ENCODE measurements around the gene RPH3AL.

RPH3AL gene

DNA sequence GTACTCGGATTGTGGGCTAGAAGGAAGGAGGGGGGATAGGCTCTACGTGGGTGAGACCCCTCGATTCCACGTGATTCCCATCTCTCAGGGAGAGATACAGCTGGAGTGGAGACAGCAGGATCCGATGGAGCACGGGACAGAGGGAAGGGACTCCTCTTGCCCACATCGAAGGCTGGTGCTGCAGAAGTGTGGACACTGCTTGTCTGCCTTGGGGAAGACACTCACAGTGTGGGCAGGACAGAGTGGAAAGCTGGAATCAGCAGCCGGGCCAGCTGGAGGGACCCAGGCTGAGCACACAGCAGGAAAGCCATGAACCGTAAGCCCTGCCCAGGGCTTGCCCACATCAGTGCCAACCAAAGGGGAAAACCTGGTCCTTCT, 42.1 kb upstream of the RPH3AL start:
- H3K9me3 ChIP-seq (ENCODE audit: severe bottlenecking): no peaks in the 10 kb centered on the region
- no peak overlapping the region for H3K27ac ChIP-seq
- no peak for TF ChIP-seq CTCF (IDR thresholded peaks at IDR 0.05; ENCODE audit: low read depth, low read length)
- no peaks in the 10 kb centered on the region for H3K27me3 ChIP-seq (ENCODE audit: insufficient read depth, low read depth, severe bottlenecking)
- DNase-seq: no peak
- no peaks in the 10 kb centered on the region for H3K36me3 ChIP-seq
- H3K4me3 ChIP-seq (ENCODE audit: low read depth, low read length): no peak overlapping the region

GRCh38 chr17:393806-394717, 41.5 kb upstream of the RPH3AL start:
- DNase-seq: no peak
- no peak for TF ChIP-seq CTCF (IDR thresholded peaks at IDR 0.05; ENCODE audit: low read depth, low read length)
- no peak overlapping the region for H3K27ac ChIP-seq
- no peaks in the 10 kb centered on the region for H3K9me3 ChIP-seq (ENCODE audit: severe bottlenecking)
- H3K4me3 ChIP-seq (ENCODE audit: low read depth, low read length): no peak overlapping the region
- H3K36me3 ChIP-seq: no peaks in the 10 kb centered on the region
- H3K27me3 ChIP-seq (ENCODE audit: insufficient read depth, low read depth, severe bottlenecking): no peaks in the 10 kb centered on the region

- DNase-seq: no peak
- H3K27ac ChIP-seq: no peak overlapping the region
- H3K27me3 ChIP-seq (ENCODE audit: insufficient read depth, low read depth, severe bottlenecking): no peaks in the 10 kb centered on the region
- H3K36me3 ChIP-seq: no peaks in the 10 kb centered on the region
- H3K4me3 ChIP-seq (ENCODE audit: low read depth, low read length): no peak overlapping the region
- no peak for TF ChIP-seq CTCF (IDR thresholded peaks at IDR 0.05; ENCODE audit: low read depth, low read length)
- no peaks in the 10 kb centered on the region for H3K9me3 ChIP-seq (ENCODE audit: severe bottlenecking)
These were observed 39.2 kb upstream of the RPH3AL start for GRCh38 chr17:391850-392249.

DNA sequence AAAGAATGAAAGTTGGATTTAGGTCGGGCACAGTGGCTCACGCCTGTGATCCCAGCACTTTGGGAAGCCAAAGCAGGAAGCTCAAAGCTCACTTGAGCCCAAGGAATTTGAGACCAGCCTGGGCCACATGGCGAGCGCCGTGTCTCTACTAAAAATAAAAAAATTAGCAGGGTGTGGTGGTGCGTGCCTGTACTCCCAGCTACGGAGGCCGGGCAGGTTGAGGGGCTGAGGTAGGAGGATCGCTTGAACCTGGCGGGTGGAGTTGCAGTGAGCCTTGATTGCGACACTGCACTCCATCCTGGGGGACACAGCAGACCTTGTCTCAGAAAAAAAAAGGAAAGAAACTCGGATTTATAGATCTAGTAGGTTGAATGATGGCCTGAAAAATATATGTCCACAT, 37.4 kb upstream of the RPH3AL start:
- no peak overlapping the region for H3K27ac ChIP-seq
- TF ChIP-seq CTCF (IDR thresholded peaks at IDR 0.05; ENCODE audit: low read depth, low read length): no peak
- no peaks in the 10 kb centered on the region for H3K27me3 ChIP-seq (ENCODE audit: insufficient read depth, low read depth, severe bottlenecking)
- no peak overlapping the region for H3K4me3 ChIP-seq (ENCODE audit: low read depth, low read length)
- H3K36me3 ChIP-seq: no peaks in the 10 kb centered on the region
- DNase-seq: no peak
- H3K9me3 ChIP-seq (ENCODE audit: severe bottlenecking): no peaks in the 10 kb centered on the region

GRCh38 chr17:388087-388486, 35.5 kb upstream of the RPH3AL start:
- no peak for TF ChIP-seq CTCF (IDR thresholded peaks at IDR 0.05; ENCODE audit: low read depth, low read length)
- no peaks in the 10 kb centered on the region for H3K27me3 ChIP-seq (ENCODE audit: insufficient read depth, low read depth, severe bottlenecking)
- H3K36me3 ChIP-seq: no peaks in the 10 kb centered on the region
- H3K4me3 ChIP-seq (ENCODE audit: low read depth, low read length): no peak overlapping the region
- no peaks in the 10 kb centered on the region for H3K9me3 ChIP-seq (ENCODE audit: severe bottlenecking)
- no peak for DNase-seq
- no peak overlapping the region for H3K27ac ChIP-seq
